SK-N-SH treated with all-trans-retinoic acid at 6 μM for 48 hours (cell line): ENCODE measurements around the gene ME3.

Experiments
- ATAC-seq: fragments of 200-7000 bp; cut with Tn5 transposase; 3 replicates; pipeline ENCODE4 v1.9.1; 2020; ENCODE audit warnings: mild to moderate bottlenecking, moderate library complexity
- ARNTL ChIP-seq: fragments of 450-650 bp; formaldehyde crosslinking; IDR thresholded peaks from 2 replicates; pipeline ENCODE4 v1.5.0; 2020; ENCODE audit warnings: low read depth, mild to moderate bottlenecking, moderate library complexity, borderline replicate concordance
- BACH2 ChIP-seq: fragments of 250-450 bp; sonication (Bioruptor Pico); IDR thresholded peaks from 2 replicates; pipeline ENCODE4 v1.9.0; 2021; ENCODE audit warnings: mild to moderate bottlenecking, borderline replicate concordance
- CSDC2 ChIP-seq: fragments of 250-450 bp; sonication (Bioruptor Pico); IDR thresholded peaks from 2 replicates; pipeline ENCODE4 v1.5.0; 2020; ENCODE audit warnings: mild to moderate bottlenecking, moderate library complexity
- ESRRG ChIP-seq: fragments of 250-450 bp; sonication (Bioruptor Pico); IDR thresholded peaks from 2 replicates; pipeline ENCODE4 v1.6.1; 2021; ENCODE audit warnings: mild to moderate bottlenecking
- GLIS3 ChIP-seq: fragments of 250-450 bp; sonication (Bioruptor Pico); IDR thresholded peaks from 2 replicates; pipeline ENCODE4 v1.5.0; 2020; ENCODE audit warnings: mild to moderate bottlenecking, moderate library complexity
- ISL1 ChIP-seq: fragments of 250-450 bp; sonication (Bioruptor Pico); IDR thresholded peaks from 2 replicates; pipeline ENCODE4 v2.1.2; 2022; ENCODE audit warnings: mild to moderate bottlenecking, moderate library complexity
- OSR1 ChIP-seq: fragments of 250-450 bp; sonication (Bioruptor Pico); IDR thresholded peaks from 2 replicates; pipeline ENCODE4 v1.8.0; 2022; ENCODE audit warnings: moderate library complexity, mild to moderate bottlenecking, inconsistent platforms
- PPARA ChIP-seq: fragments of 250-450 bp; sonication (Bioruptor Pico); IDR thresholded peaks from 2 replicates; pipeline ENCODE4 v1.5.0; 2020; ENCODE audit warnings: mild to moderate bottlenecking, borderline replicate concordance
- RARB ChIP-seq: fragments of 250-450 bp; sonication (Bioruptor Pico); IDR thresholded peaks from 2 replicates; pipeline ENCODE4 v1.8.0; 2021; ENCODE audit warnings: mild to moderate bottlenecking, moderate library complexity
- TCF4 ChIP-seq: fragments of 250-450 bp; sonication (Bioruptor Pico); IDR thresholded peaks from 2 replicates; pipeline ENCODE4 v1.8.0; 2021; ENCODE audit warnings: mild to moderate bottlenecking, moderate library complexity, borderline replicate concordance
- TOX ChIP-seq: fragments of 250-450 bp; sonication (Bioruptor Pico); IDR thresholded peaks from 2 replicates; pipeline ENCODE4 v1.8.0; 2021; ENCODE audit warnings: mild to moderate bottlenecking, moderate library complexity, borderline replicate concordance
- ZC3H10 ChIP-seq: fragments of 250-450 bp; sonication (Bioruptor Pico); IDR thresholded peaks from 2 replicates; pipeline ENCODE4 v1.5.1; 2021; ENCODE audit warnings: mild to moderate bottlenecking, moderate library complexity
- ZFP3 ChIP-seq: fragments of 250-450 bp; sonication (Bioruptor Pico); IDR thresholded peaks from 2 replicates; pipeline ENCODE4 v1.5.0; 2020; ENCODE audit warnings: mild to moderate bottlenecking, moderate library complexity
- ZFP30 ChIP-seq: fragments of 450-650 bp; formaldehyde crosslinking; IDR thresholded peaks from 2 replicates; pipeline ENCODE4 v1.5.0; 2022; ENCODE audit warnings: mild to moderate bottlenecking, moderate library complexity
- ZNF565 ChIP-seq: fragments of 450-650 bp; formaldehyde crosslinking; conservative IDR thresholded peaks from 2 replicates; pipeline ENCODE4 v1.5.0; 2020; ENCODE audit warnings: low read depth, mild to moderate bottlenecking, moderate library complexity
- ZNF70 ChIP-seq: fragments of 450-650 bp; formaldehyde crosslinking; IDR thresholded peaks from 2 replicates; pipeline ENCODE4 v1.5.0; 2020; ENCODE audit warnings: mild to moderate bottlenecking, moderate library complexity
- ZNF8 ChIP-seq: fragments of 450-650 bp; formaldehyde crosslinking; IDR thresholded peaks from 2 replicates; pipeline ENCODE4 v1.5.0; 2020; ENCODE audit warnings: mild to moderate bottlenecking, moderate library complexity
- TF ChIP-seq, protein P1 (sequence below): fragments of 250-450 bp; sonication (Bioruptor Pico); IDR thresholded peaks from 2 replicates; pipeline ENCODE4 v1.5.1; 2021; ENCODE audit warnings: mild to moderate bottlenecking, moderate library complexity
- TF ChIP-seq, protein P2 (sequence below): fragments of 250-450 bp; sonication (Bioruptor Pico); IDR thresholded peaks from 2 replicates; pipeline ENCODE4 v1.5.0; 2020; ENCODE audit warnings: mild to moderate bottlenecking, moderate library complexity
- TF ChIP-seq, protein P3 (sequence below): fragments of 250-450 bp; sonication (Bioruptor Pico); IDR thresholded peaks from 2 replicates; pipeline ENCODE4 v1.5.1; 2020; ENCODE audit warnings: low read depth, mild to moderate bottlenecking, moderate library complexity
- TF ChIP-seq, protein P4 (sequence below): fragments of 250-450 bp; sonication (Bioruptor Pico); IDR thresholded peaks from 2 replicates; pipeline ENCODE4 v1.8.0; 2020; ENCODE audit warnings: mild to moderate bottlenecking, moderate library complexity, borderline replicate concordance
- TF ChIP-seq, protein P5 (sequence below): fragments of 250-450 bp; sonication (Bioruptor Pico); IDR thresholded peaks from 2 replicates; pipeline ENCODE4 v1.8.0; 2021; ENCODE audit warnings: low read depth, mild to moderate bottlenecking, moderate library complexity, borderline replicate concordance

ME3 gene

DNA sequence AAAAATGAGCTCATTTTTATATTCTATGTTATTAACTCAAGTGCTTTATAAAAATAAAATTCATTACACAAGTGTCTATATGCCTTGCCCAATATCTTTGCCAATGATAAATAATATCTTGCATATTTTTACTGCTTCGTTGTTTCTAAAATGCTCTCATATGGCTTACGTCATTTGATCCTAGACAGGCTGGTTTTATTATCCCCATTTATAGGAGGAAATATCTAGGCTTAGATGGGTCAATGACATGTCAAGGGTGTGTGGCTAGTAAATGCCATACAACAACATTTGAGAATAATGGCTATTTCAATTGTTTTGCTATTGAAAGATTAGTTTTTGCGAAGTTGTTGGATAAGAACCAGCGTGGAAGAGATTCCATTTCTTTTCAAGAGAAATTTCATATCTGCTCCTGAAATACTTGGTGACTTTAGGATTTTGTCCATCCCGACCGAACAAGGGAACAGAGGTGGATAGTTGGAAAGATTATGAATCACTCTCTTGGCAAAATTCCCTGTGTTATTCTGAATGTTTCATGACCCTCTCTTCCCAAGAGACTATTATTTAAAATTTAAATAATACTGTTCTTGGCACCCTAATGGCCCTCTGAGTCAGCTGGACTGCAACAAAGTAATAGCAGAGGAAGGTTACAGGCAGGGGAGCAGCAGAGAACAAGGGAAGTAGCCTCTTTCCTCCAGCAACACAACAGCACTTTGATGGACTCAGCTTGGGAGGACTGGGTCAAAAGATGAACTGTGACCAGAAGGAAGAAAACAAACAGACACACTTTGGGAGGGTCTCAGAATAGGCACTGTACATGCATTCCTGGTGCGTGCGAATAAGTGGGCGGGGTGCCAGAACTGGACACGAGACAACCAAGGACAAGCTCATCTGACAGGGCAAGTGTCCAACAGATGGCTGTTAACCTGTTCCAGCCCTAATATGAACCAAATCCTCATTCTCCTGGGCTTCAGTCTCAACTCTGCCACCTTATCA is 94.5 kb downstream of the ME3 start:
- TF ChIP-seq PPARA (CRISPR knock-in tag) (no peak), GLIS3 (CRISPR knock-in tag) (0 out of 2 replicates have a peak, but pooled peaks have one; percentile 7), ZFP3 (peak; percentile 68; the same call in 1 of the 2 replicates), ISL1 (CRISPR knock-in tag) (peak; percentile 83), CSDC2 (CRISPR knock-in tag) (0 out of 2 replicates have a peak, but pooled peaks have one; percentile 56)
- TF ChIP-seq, all 23 proteins: peak for 4
- ATAC-seq, result peak; percentile 91

DNA sequence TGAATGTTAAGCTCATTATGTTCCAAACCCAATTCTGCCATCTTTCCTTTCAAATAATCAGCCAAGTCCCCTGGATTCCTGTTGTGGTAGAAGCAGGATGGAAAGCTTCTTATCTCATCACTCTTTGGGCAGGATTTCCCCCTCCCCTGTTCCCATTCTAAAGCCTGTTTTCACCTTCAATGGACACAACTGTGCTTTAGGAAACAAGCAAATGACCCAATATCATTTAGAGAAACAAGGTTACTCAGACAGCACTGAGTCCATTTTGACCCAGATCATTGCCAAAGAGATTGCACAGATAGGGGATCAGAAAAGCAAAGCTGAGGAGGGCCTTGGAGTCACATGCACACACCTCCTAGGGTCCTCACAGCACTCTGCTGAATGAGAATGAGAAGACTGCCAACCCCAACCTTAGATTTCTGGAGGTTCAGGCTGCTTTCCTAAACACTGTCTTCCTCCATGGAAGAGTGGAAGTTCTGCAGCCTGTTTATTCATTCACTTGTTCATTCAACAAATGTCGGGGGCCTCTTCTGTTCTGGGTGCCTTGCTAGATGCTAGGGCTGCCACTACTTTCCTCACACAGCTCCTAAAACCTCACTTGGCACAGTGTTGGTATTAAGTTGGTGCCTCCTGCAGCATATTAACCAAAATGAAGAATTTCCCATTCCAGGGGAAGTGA is 95.3 kb downstream of the ME3 start:
- TF ChIP-seq OSR1 (no peak), ZNF565 (CRISPR knock-in tag) (no peak), ZFP30 (CRISPR knock-in tag) (no peak), ZC3H10 (no peak), CSDC2 (CRISPR knock-in tag) (peak; percentile 77; the same call in 1 of the 2 replicates), PPARA (CRISPR knock-in tag) (no peak), ZNF8 (CRISPR knock-in tag) (no peak), TOX (CRISPR knock-in tag) (no peak), ARNTL (CRISPR knock-in tag) (no peak), TCF4 (no peak), ZFP3 (0 out of 2 replicates have a peak, but pooled peaks have one; percentile 48), RARB (CRISPR knock-in tag) (no peak), BACH2 (CRISPR knock-in tag) (no peak), GLIS3 (CRISPR knock-in tag) (no peak)
- TF ChIP-seq, protein P1, sequence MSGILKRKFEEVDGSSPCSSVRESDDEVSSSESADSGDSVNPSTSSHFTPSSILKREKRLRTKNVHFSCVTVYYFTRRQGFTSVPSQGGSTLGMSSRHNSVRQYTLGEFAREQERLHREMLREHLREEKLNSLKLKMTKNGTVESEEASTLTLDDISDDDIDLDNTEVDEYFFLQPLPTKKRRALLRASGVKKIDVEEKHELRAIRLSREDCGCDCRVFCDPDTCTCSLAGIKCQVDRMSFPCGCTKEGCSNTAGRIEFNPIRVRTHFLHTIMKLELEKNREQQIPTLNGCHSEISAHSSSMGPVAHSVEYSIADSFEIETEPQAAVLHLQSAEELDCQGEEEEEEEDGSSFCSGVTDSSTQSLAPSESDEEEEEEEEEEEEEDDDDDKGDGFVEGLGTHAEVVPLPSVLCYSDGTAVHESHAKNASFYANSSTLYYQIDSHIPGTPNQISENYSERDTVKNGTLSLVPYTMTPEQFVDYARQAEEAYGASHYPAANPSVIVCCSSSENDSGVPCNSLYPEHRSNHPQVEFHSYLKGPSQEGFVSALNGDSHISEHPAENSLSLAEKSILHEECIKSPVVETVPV (CRISPR knock-in tag), result no peak
- TF ChIP-seq, protein P2, sequence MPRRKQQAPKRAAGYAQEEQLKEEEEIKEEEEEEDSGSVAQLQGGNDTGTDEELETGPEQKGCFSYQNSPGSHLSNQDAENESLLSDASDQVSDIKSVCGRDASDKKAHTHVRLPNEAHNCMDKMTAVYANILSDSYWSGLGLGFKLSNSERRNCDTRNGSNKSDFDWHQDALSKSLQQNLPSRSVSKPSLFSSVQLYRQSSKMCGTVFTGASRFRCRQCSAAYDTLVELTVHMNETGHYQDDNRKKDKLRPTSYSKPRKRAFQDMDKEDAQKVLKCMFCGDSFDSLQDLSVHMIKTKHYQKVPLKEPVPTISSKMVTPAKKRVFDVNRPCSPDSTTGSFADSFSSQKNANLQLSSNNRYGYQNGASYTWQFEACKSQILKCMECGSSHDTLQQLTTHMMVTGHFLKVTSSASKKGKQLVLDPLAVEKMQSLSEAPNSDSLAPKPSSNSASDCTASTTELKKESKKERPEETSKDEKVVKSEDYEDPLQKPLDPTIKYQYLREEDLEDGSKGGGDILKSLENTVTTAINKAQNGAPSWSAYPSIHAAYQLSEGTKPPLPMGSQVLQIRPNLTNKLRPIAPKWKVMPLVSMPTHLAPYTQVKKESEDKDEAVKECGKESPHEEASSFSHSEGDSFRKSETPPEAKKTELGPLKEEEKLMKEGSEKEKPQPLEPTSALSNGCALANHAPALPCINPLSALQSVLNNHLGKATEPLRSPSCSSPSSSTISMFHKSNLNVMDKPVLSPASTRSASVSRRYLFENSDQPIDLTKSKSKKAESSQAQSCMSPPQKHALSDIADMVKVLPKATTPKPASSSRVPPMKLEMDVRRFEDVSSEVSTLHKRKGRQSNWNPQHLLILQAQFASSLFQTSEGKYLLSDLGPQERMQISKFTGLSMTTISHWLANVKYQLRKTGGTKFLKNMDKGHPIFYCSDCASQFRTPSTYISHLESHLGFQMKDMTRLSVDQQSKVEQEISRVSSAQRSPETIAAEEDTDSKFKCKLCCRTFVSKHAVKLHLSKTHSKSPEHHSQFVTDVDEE, result no peak
- ATAC-seq, result peak; percentile 25

DNA sequence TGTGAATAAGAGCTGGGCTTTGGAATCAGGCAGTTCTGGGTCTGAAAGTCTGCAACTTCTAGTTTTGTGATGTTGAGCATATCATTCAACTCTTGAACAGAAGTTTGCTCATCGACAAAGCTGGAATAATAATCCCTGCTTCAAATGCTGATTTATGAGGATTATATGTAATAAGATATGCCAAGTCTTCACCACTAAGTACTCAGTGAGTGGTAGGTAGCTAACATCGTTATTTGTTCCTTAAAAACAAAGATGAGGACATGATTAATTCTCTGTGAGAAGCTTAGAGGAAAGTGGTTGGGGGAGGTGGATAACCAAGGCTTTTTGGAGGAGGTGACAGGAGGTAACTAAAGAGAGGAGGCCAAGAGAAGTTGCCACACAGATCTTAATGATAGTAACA is 96.5 kb downstream of the ME3 start:
- no peak for ATAC-seq
- TF ChIP-seq ZNF70 (CRISPR knock-in tag), result no peak
- TF ChIP-seq, protein P3, sequence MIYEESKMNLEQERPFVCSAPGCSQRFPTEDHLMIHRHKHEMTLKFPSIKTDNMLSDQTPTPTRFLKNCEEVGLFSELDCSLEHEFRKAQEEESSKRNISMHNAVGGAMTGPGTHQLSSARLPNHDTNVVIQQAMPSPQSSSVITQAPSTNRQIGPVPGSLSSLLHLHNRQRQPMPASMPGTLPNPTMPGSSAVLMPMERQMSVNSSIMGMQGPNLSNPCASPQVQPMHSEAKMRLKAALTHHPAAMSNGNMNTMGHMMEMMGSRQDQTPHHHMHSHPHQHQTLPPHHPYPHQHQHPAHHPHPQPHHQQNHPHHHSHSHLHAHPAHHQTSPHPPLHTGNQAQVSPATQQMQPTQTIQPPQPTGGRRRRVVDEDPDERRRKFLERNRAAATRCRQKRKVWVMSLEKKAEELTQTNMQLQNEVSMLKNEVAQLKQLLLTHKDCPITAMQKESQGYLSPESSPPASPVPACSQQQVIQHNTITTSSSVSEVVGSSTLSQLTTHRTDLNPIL (CRISPR knock-in tag), result no peak
- no peak for TF ChIP-seq TCF4
- TF ChIP-seq ZNF565 (CRISPR knock-in tag), result no peak
- TF ChIP-seq ZC3H10, result no peak
- no peak for TF ChIP-seq ESRRG (CRISPR knock-in tag)
- TF ChIP-seq, protein P2, result no peak
- TF ChIP-seq RARB (CRISPR knock-in tag), result no peak
- TF ChIP-seq, protein P4, sequence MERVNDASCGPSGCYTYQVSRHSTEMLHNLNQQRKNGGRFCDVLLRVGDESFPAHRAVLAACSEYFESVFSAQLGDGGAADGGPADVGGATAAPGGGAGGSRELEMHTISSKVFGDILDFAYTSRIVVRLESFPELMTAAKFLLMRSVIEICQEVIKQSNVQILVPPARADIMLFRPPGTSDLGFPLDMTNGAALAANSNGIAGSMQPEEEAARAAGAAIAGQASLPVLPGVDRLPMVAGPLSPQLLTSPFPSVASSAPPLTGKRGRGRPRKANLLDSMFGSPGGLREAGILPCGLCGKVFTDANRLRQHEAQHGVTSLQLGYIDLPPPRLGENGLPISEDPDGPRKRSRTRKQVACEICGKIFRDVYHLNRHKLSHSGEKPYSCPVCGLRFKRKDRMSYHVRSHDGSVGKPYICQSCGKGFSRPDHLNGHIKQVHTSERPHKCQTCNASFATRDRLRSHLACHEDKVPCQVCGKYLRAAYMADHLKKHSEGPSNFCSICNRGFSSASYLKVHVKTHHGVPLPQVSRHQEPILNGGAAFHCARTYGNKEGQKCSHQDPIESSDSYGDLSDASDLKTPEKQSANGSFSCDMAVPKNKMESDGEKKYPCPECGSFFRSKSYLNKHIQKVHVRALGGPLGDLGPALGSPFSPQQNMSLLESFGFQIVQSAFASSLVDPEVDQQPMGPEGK (CRISPR knock-in tag), result no peak
- TF ChIP-seq GLIS3 (CRISPR knock-in tag), result no peak
- TF ChIP-seq, protein P5, sequence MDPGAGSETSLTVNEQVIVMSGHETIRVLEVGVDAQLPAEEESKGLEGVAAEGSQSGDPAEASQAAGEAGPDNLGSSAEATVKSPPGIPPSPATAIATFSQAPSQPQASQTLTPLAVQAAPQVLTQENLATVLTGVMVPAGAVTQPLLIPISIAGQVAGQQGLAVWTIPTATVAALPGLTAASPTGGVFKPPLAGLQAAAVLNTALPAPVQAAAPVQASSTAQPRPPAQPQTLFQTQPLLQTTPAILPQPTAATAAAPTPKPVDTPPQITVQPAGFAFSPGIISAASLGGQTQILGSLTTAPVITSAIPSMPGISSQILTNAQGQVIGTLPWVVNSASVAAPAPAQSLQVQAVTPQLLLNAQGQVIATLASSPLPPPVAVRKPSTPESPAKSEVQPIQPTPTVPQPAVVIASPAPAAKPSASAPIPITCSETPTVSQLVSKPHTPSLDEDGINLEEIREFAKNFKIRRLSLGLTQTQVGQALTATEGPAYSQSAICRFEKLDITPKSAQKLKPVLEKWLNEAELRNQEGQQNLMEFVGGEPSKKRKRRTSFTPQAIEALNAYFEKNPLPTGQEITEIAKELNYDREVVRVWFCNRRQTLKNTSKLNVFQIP (CRISPR knock-in tag), result no peak
- TF ChIP-seq ISL1 (CRISPR knock-in tag), result no peak
